OCI-LY1 (cell line): ENCODE measurements around the gene KCNA10.

ENCODE experiments used
- CTCF ChIP-seq: fragments of 200-600 bp; sonication (generic), shearing (Covaris generic); IDR thresholded peaks from 2 replicates; pipeline ENCODE4 v1.5.1; 2017; ENCODE audit warnings: mild to moderate bottlenecking, antibody characterized with exemption, low read length, moderate library complexity, mixed read lengths
- EZH2 ChIP-seq: fragments of 200-600 bp; sonication (generic), shearing (Covaris generic); IDR thresholded peaks from 2 replicates; pipeline ENCODE4 v1.8.0; 2017; ENCODE audit warnings: borderline replicate concordance, mixed run types, mild to moderate bottlenecking, antibody characterized with exemption, low read length, moderate library complexity, mixed read lengths

- TF ChIP-seq EZH2 = no peak
- no peak for TF ChIP-seq CTCF
Measured at GRCh38 chr1:110551278-110551809, 32.4 kb upstream of the KCNA10 start.
